ENCODE results near the gene ALS2.

DNA sequence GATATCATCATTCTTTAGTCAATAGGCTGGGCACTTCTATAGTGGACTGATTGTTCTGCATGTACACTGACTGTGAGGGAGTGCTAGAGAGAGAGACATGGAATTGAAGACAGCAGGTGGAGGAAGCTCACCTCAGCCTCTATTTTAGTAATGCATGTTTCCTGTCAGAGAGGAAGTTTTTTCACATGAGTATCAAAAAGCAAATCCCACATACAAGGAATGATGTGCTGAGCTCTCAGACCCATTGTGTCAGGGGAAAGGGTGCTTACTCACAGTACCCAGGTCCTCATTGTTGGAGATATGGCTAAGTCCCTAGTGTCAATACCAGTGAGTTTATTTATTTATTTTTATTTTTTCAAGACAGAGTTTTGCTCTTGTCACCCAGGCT lies 15.7 kb upstream of the ALS2 start:
- TF ChIP-seq CTCF (IDR thresholded peaks at IDR 0.05; ENCODE audit: poor library complexity) = no peak
- TF ChIP-seq EZH2 (IDR thresholded peaks at IDR 0.05; ENCODE audit: borderline replicate concordance) = no peak
- TF ChIP-seq EZH2phosphoT487 (IDR thresholded peaks at IDR 0.05; ENCODE audit: low read depth, severe bottlenecking, unreplicated experiment) = no peak
